ENCODE data around the gene SH3RF3. TPM values are rescaled to one million over a fixed set of nuclear protein-coding genes. Genes with fewer than 3 reads are reported as not detected.

Gene SH3RF3
- polyA plus RNA-seq, 1 donor: 4.0 TPM

DNA sequence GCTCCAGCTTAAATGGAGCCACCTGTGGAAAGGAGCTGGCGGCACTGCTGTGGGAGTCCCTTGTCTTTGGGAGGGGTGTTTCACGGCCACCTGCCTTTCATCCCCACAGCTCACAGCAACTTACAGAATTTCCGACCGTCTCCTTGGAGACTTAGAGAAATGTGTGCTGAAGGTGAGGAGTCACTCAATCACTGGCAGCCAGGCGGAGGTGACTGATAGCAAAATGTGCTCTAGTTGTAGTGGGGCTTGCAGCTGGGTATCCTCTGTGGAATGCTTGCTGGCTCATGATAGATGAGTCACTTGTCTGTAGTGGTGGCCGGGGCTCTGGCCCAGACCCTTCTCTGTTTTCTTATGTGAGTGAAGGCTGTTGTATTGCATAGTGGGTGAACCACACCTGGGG lies 110.7 kb downstream of the SH3RF3 start:
- no peak for DNase-seq

DNA sequence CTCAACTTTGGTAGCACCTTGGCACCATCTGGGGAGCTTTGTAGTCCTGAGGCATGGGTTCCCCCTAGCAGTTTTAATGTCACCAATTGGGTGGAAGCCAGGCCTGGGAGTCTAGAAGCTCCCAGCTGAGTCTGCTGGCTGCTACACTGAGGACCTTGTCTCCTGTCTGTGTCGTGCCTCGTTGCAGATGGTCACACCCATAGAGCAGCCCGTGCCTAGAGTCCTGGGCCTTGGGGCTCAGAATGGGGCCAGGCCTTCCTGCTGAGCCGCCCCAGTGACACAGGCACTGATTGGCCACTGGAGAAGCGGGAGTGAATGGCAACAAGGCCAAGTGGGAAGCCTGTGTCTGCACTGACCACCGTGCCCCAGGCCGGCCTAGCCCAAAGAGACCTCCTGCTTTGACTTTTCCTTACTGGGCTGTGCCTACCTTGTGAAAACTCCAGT lies 113.2 kb downstream of the SH3RF3 start:
- DNase-seq: no peak

DNA sequence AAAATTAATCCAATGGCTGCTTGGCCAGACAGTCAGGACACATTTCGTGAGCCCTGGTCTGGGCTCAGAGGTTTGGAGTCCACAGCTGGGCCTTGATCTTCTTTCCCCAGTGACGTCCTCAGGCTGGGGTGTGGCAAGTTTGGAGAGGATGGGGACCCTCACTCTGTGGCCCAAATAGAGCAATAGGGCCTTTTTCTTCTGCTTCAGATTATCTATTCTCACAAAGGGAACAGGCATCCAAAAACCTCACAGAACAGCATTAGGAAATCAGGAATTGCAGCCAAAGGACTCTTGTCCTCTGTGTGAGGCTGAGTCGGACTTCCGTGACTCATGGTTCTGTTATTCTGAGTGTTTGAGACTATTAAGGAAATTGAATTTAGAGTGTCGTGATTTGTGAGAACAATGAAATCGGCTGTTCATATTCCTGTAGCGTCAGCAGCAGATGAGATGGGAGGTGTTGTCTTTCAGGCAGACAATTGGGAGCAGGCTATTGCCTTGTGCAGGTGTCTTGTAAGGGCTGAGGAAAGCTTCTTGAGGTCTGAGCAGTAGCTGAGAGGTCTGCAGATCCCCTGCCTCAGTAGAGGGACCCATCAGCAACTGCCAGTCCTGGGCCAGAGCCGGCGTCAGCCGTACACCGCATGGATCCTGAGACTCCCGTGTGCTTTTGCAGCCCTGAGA lies 113.8 kb downstream of the SH3RF3 start:
- no peak for DNase-seq

DNA sequence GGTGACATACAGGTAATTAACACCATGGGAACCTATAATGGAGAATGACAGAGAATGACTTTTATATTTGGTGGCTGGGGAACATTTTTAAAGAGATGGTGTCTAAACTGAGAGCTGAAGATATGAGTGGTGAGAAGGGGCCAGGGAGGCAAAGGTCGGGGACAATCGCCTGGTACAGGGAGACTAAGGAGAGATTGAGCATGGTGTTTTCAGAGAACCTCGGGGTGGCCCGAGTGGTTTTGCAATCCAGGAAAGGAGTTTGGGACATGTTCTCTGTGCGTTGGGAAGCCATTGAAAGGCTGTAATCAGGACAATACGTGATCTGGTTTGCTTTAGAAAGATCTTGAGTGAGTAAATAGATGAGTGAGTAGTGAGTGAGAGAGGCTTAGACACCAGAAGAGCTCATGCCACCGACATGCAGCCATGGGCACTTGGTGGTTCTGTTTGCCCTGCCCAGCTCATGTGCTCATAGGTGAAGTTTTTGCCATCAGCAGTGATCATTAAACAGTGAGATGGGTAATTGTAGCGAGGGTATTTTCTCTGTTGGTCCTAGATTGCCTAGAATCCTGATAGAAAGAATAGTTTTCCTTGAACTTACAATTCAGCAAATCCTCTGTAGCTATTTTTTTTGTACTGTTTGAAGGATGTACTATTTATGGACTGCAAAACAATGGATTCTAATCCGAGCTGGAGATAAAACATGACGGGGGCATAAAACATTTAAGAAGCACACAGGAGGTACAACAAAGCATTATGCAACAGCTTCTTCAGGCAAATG lies 114.7 kb downstream of the SH3RF3 start:
- no peak for DNase-seq

DNA sequence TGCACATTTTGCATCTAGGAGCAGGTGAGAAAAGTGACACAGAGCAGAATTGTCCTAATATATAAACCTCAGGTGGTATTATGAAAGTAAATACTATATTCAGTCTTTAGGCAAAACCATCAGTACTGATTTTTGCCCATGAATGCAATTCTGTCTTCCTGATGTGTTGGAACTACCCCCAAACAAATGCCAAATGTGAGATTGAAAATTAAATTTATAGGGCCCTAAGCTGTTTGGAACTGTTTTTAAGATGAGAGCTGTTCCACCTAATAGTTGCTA lies 115.2 kb downstream of the SH3RF3 start:
- DNase-seq: no peak

DNA sequence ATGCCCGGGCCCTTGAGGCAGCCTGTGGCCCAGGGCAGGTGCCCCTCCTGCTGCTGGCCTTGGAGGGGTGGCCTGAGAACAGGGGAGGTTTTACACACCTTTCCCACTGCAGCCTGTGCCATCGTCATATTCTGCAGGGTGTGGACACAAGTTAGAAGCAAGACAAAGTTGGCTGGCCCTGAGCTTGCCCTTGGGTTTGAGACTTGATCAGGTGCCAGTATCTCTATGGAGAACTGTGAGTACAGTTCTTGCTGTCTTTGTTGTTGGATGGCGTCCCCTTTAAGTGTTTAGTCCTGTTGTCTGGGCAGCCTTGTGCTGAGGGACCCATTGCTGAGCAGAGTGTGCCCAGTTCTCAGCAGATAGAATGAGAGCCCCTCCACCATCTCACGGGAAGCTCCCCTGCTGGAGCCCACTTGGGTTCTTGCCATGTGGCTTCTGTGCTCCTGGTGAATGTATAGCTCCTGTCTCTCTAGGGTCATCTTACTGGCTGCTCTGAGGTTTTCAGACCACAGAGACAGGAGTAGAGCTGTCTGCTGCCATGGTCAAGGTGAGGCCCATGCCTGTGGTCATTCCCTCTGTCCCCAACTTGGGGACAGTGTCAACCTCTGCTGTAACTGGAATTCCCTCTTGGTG lies 115.9 kb downstream of the SH3RF3 start:
- no peak for DNase-seq

DNA sequence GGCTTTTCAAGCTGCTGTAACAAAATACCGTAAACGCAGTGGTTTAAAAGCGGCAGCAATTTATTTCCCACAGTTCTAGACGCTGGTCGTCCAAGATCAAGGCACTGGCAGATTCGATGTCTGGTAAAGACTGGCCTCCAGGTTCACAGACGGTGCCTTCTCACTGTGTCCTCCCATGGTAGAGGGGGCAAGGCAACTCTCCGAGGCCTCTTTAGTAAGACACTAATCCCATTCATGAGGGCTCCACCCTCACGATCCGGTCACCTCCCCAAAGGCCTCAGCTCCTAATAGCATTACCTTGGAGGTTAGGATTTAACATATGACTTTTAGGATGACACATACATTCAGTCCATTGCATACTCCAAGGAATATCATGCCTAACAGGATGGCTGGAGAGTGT lies 117.2 kb downstream of the SH3RF3 start:
- DNase-seq: no peak

DNA sequence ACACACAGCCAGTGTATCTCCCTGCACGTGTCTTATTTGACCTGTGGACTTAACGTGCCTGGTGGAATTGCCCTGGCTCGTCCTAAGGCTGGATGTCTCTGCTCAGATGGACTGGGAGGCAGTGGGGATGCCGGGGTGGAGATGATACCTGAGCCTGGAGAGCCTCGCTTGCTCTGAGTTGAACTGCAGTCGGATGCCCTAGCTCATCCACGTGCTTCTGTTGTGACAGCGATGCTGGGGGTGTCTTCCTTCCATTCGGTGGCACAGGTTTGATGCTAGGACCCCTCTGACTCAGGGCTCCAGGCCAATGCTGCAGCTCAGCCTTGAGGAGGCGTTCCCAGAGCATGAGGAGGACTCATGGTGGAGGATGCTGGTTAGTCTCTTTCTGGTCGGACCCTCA lies 117.6 kb downstream of the SH3RF3 start:
- DNase-seq: no peak

DNA sequence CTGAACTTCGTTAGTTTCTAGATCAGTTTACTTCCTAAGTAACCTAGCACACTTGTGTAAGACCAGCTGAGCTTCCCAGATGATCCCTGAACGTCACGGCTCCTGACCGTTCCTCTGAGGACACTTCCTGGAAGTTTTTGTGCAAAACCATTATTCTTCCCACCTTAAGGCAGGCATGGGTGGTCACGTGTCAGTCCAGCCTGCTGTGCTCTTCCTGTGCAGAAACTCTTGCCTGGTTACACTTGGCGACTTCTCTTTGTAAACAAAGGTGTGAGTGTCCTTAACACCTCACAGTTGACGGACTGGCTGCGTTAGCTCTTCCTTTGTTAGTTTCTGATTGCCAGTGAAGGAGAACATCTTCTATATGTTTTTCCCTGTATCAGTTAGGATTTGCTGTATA lies 118.3 kb downstream of the SH3RF3 start:
- DNase-seq: no peak

DNA sequence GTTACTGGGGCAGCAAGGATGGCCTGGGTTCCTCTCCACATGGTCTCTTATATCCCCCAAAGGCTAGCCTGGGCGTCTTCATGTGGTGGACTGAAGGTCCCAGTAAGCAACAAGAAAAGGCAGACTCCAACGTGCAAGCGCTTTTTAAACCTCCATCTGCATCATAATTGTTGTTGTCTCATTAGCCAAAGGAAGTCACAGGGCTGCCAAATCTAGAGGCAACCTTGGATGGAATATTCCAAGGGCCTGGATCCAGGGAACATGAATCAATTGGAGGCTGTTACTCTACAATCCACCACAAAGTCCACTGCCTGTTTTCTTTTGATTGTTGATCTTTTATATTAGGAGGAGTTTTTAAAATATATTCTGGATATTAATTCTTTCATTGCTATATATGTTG lies 118.8 kb downstream of the SH3RF3 start:
- no peak for DNase-seq

DNA sequence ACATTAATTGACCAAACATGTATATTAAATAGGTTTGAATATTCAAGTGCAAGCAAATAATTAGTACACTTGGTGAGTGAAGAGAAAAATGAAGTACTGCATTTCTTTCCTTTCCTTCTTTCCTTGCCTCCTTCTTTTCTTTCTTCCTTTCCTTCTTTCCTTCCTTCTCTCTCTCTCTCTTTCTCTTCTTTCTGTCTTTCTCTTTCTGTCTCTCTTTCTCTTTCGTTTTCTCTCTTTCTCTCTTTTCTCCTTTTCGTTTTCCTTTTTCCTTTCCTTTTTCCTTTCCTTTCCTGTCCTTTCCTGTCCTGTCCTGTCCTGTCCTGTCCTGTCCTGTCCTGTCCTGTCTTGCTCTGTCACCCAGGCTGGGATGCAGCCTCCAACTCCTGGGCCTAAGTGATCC lies 119.6 kb downstream of the SH3RF3 start:
- DNase-seq: no peak

DNA sequence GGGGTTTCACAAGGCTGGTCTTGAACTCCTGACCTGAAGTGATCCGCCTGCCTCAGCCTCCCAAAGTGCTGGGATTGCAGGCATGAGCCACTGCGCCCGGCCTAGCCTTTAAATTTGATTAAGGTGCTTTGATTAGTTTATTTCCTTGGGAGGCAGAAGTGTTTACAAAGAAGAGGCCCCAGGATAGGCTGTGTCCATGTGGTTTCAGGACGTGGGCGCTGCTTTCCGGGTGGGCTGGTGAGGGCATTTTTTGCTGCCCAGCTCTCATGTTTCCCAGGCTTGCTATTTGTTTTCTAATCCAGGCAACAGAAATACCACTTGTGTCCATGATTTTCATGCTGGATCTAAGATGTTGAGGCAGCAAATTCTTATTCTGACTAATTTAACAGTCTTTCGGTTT lies 124.2 kb downstream of the SH3RF3 start:
- DNase-seq: no peak

DNA sequence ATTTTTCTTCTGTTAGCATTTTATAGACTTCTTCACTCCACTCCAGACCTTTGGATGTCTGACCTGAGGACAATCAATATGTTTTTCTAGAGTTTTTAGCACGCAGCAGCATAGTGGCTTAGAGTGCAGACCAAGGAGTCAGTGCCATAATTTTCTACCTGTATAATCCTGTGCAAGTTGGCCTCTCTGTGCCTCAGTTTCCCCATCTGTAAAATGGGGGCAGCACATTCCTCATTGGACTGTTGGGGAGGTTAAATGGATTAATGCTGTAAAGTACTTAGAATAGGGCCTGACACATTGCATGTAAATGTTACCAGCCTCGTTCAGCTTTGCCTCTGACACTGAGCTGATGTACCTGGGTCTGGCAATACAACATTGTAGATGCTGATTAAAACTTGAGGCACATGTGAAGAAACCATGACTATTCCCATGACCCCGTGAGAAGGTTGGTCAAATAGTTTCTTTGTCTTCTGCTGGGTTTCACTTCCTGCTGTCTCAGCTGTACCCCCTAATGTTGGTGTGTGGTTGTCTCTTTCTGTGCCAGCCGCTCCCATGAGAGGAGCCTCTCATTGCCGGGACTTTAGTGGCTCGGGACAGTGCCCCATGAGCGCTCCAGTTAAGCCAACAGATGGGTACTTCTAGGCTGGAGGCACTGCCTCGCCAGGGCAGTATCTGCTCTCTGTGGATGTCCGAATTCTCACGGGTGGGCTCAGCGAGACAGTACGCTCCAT lies 125.3 kb downstream of the SH3RF3 start:
- DNase-seq: no peak

DNA sequence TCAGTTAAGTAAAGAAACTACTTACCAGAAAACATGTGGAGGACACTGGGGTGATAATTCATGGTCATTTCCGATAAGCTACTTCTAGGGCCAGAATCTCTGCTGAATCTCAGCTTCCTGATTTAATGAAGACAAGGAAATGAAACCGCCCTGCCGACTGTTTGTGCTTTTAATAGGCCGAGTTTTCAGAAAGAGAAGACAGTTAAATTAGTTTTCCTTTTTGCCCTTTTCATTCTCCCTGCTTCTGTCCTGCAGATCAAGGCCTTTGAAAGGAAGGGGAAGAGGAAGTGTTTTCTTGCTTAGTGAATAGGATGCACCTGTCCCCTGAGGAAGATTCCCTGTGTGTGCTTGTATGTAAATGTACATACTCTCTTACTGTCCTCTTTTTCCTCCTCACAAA lies 126.6 kb downstream of the SH3RF3 start:
- no peak for DNase-seq

DNA sequence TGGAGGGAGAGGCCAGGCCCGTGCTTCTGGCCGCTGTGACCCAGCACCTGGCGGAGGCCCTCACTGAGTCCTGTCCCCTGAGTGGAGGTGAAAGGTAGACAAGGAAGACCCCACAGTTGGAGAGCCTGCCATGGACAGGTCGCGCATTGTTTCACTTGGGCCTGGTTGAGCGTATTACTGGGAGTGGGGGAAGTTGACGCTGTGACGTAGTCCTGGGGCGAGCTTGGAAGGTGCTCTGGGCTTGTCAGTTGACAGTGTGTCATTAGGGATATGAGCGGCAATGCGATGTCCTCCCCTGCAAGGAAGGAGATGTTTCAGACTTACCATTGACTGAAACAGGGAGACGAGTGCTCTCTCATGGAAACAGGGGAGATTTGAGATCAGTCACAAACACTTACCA lies 127.1 kb downstream of the SH3RF3 start:
- DNase-seq: no peak

DNA sequence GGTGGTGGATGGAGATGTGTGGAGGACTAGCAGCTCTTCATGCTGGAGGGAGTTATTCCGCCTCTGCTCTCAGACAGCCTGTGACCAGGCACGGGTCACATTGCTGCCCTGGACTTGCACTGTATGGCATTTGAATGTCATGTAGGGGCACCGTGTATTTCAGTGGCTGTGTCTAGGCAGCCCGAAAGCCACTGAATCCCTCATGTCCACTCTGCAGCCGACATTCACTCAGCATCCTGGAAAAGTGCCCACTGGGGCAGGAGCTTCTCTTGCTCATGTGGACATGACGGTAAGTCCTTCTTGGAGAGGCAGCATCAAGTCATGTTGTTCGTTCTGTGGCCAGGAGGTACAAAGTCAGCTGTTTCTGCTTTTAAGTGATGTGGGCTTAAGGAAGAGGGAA lies 127.9 kb downstream of the SH3RF3 start:
- no peak for DNase-seq

DNA sequence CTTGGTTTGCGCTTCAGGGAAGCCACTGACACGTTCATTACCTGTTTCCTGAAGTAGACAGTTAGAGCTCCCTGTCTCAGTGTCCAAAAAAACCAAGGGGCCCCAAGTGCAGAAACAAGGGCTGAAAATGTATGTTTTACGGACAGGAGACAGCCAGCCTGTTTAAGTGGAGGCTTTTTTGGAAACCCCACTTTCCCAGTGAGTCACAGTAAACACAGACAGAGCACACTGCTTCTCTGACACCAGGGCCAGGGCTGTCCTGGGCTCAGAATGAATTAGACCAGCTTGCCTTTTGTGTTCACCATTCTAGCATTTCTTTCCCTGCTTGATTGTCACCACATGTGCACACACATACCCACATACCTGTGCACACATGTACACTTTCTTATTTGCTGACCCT lies 128.6 kb downstream of the SH3RF3 start:
- DNase-seq: no peak

DNA sequence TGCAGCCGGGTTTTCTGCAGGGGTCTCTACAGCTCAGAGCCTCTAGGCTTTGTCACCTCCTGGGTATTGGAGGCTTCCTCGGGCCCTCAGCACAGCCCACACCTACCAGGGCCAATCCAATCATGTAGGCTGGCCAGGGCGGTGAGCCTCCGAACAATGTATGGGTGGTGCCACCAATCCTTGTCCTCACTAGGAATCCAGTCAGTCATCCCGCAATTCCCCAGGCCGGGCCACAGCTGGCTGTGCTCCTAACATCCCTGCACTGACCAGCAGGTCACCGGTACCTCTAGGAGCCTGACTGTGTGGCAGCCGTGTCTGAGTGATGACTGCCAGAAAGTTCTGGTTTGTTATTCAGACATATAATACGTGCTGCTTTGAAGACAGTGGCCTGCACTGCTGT lies 129.4 kb downstream of the SH3RF3 start:
- no peak for DNase-seq

DNA sequence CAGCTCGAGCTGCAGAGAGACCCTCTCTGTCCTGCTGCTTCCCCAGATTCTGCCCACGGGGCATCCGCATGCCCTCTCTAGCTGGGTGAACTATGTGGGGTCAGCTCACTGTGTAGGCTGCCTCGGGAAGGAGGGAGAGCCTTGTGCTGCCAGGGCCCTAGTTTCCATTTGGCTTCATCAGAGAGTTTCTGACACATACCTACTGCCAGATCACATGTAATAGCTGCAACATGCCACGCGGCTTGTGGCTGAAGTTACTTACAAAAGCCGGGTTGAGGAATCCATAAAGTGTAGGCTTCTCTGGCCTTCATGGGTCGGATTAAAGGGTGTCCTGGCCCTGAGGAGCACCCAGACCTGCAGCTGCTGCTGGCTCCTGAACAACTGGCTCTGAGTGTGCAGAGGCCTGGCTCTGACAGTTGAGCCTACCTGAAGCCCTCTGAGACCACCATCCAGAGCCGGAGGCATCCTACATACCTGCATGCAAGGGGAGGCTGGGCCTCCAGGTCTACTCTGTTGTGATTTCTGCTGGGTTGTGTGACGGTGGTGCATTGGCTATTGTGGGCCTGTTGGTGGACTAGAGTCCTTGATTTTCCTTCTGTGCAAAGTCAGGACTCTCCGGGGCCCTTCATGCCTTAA lies 130.0 kb downstream of the SH3RF3 start:
- no peak for DNase-seq

DNA sequence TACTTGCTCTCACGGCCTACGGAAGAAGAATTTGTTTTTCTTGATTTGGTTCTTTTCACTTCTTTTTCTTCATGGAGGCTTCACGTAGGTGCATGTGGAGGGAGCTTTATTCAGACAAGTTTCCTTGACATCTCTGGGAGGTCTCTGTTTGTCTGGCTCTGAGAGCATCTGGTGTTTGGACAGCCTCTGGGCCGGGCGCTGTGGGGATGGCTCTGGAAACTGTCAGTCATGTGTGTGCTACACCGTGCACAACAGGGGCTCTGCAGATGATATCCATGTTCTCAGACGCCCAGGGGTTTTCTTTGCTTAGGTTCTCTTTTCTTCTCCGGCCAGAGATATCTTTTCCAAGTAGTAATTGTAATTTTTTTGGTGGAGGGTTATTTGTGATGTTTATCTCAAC lies 130.7 kb downstream of the SH3RF3 start:
- no peak for DNase-seq

DNA sequence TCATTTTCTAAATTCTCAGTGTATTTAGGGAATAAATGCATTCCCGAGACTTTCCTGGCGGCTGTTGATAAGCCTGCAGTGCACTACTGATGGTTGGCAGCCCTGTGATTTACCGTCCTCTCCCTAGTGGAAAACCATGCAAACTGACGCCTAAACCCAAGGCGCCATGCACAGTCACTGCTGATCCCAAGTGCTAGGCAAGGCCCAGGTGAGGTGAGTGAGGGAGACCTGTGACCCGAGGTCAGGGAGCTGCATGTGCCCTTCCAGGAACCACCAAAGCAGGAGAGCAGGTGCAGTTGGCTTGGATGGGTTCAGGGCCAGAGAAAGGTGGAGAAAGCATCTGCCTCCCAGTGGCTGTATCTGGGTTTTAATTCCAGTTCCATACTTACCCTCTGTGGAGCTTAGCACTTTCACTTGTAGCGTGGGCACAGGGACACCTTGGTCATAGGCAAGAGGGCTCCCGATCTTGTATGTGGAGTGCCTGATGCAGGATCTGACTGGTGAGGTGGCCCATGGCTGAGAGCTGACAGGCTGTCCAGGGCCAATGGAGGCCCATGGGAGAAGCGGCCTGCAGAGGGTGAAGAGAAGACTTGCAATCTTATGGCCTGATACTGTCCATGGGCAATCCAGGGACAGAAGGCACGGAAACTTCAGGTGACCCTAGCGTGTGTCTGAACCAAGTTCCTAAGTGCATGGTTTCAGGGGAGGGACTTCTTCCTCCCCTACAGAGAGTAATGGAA lies 131.3 kb downstream of the SH3RF3 start:
- no peak for DNase-seq
